ENCODE measurements around the gene ST14. TPM values are rescaled to one million over a fixed set of nuclear protein-coding genes. Genes with fewer than 3 reads are reported as not detected.
A peak's percentile ranks its signal among the peaks of the same experiment; 100 is the strongest.
"Not testable (repeated sequence)": the region's sequence is repeated elsewhere in the genome, so short reads cannot be mapped to it uniquely, and the experiment has no call there.

The ST14 gene
- total RNA-seq, 2 donors from 2014 or later, result 1.5 to 2.9 TPM

DNA sequence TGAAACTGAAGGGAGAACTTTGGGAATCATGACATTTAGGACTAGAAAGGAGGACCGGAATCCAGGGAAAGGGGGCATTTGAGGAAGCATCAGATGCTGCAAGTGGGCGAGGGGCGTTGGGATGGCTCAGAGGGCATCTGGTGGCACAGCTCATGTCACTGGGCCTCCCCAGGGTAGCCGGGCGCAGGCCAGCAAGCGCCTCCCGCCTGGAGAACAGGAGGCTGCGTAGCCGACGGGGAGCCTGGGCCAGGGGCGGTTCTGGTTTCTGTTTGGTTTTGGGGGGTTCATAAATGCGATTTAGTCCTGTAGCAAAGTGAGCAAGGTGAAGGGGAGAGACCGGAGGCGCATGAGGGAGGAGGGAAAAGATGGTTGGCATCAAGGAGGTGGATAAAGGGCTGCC lies 443 bp upstream of the ST14 start:
- ATAC-seq (no peak), DNase-seq (no peak)
- intact Hi-C loops (cut with DNase I), result no loop called here

DNA sequence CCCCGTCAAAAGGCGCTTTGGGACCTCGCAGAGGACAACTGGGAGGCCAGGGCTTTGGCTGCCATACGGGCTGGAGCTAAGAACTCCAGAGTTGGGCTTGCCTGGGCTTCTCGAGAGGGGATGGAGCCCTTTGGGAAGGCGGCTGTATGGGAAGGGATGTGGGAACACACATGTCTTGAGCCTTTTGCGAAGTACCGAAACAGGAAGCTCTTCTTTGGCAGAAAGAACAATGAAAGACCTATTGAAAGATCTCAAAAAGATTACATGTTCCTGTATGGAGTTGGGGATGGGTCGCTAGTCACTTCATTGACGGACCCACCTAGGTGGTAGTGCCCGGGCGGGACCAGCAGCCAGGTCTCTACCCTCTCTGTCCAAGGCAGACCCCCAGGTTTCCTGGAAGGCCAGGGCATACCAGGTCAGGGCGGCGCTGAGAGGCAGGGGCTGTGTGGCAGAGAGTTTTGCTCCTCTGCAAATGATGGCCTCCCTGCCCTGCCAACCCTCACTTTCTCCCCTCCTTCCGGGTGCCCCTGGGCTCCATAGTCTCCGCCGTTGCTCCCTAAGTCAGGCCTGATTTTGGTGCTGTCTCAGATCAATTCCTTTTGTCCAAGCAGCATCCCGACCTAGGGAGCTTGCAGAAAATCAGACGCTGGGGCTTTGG lies 1.0 kb downstream of the ST14 start:
- intact Hi-C loops (cut with DNase I), result no loop called here
- no peak for DNase-seq
- ATAC-seq, result no peak

DNA sequence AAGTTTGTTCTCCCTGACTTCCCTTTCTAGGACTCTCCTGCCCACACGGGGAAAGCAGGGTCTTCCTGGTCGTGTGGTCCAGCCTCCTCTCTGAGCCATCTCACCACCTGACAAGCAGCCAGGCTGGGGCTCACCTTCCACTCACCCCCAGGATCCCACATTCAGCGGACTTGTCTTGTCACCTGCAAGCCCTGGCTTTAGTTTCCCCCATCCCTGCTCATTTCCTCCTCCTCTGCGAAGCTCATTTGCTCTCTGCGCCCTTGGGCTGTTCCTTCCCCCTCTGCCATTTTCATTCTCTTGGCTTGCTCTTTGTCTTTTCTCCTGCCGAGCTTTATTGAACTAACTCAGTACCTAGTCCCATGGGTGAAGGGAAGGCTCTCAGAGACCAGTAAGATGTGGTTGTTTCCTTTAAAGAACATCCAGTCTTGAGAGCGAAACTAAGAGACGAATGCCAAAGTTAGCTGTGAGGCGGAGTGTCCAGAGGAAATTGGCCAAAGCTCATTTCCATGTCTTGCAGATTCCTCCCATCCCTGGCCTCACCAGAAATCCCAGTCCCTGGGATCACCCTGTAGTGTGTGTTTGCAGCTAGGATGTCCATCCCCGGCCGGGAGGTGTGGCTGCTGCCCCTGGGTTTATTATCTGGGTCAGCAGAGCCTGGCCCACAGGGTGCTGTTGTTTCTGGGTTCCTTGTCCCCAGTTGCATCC lies 2.0 kb downstream of the ST14 start:
- intact Hi-C loops (cut with DNase I), result no loop called here
- no peak for ATAC-seq
- no peak for DNase-seq

DNA sequence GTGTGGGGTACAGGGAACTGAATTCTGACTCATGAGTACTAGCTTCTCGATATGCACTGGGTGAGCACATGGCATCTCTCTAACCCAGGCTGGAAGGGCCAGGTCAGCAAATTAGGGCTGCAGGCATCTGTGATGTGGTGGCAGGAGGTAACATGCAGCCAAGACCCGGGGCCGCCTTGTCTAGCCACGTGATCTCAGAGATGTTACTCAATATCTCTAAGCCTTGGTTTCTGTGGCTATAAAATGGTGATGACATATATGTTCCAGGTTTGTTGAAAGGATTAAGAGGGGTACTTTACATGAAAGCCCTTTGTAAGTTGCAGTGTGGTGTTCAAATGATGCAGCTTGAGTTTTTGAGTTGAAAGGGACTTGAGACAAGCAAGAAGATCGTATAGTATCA lies 3.2 kb downstream of the ST14 start:
- intact Hi-C loops (cut with DNase I), result no loop called here
- ATAC-seq (peak in 1 of 2 donors; percentile 18), DNase-seq (no peak)

DNA sequence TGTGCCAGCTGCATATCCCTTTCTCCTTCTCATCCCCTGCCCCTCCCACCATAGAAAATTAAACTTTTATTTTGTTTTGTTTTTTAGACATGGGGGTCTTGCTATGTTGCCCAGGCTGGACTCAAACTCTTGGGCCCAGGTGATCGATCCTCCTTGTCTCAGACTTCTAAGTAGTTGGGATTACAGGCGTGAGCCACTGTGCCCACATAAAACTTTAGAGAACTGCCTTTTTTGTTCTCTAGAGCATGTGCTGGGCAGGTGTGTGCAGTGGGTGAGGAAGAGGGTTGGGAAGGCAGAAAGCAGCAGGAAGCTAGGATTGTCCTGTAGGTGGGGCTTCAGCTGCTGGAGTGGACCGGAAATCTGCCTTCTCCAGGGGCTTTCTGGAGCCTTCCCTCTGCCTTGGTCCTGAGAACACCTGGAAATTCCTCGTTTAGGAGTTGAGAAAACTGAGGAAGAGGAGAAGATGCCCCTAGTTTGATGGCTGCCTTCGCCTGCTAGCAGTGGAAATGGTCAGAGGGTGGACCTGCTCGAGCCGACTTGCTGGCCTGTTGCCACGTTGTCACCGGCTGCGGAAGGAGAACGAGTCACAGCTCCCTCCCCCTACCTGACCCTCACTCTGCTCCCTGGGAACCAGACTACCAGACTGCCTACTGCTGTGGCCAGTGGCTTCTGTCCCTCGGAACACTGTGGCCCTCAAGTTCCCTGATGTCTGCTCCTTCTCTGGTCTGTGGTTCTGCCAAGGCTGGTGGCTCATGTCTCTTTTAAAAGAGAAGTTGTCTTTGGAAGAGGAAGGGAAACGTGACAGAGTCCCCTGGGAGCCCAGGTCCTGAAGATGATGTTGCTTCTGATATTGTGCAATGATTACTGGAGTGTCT lies 4.0 kb downstream of the ST14 start:
- peak in 1 of 2 donors; percentile 9 for ATAC-seq
- no peak for DNase-seq

DNA sequence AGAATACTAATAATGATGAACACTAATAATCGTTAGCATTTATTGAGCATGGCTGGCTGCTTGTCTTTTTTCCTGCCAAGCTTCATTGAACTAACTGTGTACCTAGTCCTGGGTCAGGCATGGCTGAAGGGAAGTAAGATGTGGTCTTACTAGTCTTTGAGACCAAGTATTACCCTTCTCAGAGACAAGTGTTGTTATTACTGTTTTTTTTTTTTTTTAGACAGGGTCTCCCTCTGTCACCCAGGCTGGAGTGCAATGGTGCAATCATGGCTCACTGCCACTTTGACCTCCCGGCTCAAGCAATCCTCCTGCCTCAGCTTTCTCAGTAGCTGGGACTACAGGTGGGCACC lies 4.6 kb downstream of the ST14 start:
- DNase-seq, result no peak
- ATAC-seq, result no peak
- intact Hi-C loops (cut with DNase I), result no loop called here

More for the DNA sequence above, 4.0 kb downstream of the ST14 start:
- intact Hi-C loops (cut with DNase I), result no loop called here

DNA sequence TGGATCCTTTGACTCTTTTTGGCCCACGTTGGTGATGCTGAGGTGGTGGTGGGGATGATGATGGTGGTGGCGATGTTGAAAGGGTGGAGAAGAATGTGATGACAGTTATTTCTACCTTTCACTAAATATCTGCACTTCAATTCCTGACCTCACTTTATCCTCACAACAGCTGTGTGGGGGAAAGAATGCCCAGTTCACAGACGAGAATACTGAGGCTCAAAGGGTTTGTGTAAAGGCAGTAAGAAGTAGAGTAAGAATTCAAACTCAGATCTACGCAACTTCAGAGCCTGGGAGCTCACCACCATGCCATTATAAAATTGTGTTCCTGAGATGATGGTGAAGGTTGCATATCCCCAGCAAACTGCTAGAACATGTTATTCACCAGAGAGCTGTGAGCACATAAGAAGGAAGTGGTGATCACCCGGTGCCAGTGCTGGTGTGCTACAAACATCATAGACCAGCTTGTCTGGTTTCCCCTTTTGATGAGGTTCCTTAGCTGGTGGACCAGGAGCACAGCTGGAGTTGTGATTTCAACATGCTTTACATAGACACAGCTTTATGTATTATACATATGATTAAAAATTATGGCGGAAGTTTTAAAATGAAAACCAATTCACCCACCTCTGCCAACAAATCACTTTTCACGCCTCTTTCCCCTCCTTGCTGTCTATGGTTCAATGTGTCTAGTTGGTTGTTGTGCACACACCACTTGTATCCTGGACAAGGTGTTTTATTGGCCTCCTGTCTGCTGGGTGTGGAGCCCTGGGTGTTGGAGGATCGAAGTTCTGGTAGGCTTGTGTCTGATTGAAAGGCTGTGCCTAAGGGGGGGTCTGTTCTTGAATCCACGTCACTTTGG lies 6.2 kb downstream of the ST14 start:
- DNase-seq (no peak), ATAC-seq (peak in 1 of 2 donors; percentile 24)

DNA sequence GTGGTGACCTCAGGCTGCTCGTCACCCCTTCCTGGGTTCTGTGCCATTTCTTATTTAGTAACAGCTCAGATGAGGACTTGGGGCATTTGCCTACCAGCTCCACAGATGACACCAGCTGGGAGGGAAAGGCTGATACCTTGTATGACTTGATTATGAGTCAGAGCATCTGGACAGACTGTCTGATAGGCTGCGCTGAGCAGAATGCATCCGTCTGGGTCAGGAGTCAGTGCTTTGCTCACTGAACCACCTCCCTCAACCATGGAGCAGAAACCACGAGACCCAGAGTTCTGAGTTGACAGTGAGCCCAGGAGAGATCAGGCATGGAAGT lies 6.8 kb downstream of the ST14 start:
- intact Hi-C loops (cut with DNase I), result no loop called here
- ATAC-seq, result peak; percentile 31 to 94
- no peak for DNase-seq

More for the DNA sequence above, 6.2 kb downstream of the ST14 start:
- intact Hi-C loops (cut with DNase I), result no loop called here

DNA sequence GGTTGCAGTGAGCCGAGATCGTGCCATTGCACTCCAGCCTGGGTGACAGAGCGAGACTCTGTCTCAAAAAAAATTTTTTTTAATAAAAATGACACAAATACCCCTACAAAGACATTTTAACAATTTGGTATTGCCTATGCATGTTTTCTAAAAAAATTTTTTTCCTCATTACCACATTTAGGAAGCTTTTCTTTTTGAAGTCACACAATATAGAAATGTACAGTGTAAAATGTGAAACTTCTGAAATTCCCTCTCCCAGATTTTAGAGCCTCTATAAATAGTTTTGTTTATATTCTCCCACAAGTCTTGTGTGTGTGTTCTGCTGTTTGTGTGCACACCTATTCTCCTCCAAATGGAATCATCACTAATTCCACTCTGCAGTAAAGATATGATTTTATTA lies 7.6 kb downstream of the ST14 start:
- intact Hi-C loops (cut with DNase I), result no loop called here
- ATAC-seq (no peak), DNase-seq (no peak)

DNA sequence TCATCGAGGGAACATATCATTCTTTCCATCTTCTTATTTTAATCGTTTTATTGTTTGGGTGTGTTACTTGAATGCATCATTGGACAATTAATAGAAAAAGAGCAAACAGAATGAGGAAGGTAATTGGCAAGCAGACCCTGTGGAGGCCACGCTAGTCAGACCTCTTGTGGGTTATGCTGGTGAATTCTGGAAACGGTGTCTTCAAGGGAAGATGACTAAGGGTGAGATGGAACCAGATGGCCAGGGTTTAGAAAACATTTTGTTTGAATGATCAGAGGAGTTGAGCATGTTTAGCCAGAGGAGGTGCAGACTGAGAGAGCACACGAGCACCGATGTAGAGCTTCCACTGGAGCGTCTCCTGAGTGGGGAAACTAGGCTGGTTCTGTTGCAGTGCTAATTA lies 8.5 kb downstream of the ST14 start:
- DNase-seq (no peak), ATAC-seq (no peak)
- intact Hi-C loops (cut with DNase I), result no loop called here

DNA sequence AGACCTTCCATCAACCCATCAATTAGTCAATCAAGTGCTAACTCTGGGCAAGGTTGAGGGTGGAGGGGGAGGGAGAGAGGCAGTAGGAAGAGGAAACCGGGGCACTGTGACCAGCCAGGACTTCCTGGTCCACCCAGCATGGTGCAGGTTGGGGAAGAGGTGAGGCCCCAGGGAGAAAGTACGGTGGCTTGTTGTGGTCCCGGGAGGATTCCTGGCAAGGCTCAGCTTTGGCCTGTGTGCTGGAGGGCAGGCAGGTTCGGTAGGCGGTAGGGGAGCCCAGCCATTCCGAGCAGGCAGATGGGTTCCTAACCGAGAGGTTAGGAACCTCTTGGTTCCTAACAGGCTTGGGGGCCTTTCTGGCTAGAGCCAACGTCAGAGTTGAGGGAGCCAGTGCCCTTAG lies 10.8 kb downstream of the ST14 start:
- DNase-seq, result no peak
- ATAC-seq, result no peak
- intact Hi-C loops (cut with DNase I), result no loop called here

DNA sequence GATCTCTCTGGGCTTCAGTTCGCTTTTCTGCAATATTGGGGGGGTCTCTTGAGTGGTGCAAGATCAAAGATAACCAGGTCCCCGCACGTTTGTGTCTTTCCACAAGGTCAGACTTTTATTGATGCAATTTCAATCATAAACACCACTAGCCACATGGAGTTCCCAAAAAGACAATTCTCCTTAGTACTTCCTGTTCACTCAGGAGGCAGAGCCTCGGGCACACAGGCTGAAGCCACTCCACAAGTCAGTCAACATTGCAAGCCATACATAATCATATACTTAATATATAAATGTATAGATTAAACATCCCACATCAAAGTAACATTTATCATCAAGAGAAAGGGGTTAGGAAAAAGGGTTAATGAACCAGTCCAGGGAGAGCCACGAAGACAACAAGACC lies 12.0 kb downstream of the ST14 start:
- ATAC-seq (no peak), DNase-seq (no peak)
- intact Hi-C loops (cut with DNase I), result no loop called here

DNA sequence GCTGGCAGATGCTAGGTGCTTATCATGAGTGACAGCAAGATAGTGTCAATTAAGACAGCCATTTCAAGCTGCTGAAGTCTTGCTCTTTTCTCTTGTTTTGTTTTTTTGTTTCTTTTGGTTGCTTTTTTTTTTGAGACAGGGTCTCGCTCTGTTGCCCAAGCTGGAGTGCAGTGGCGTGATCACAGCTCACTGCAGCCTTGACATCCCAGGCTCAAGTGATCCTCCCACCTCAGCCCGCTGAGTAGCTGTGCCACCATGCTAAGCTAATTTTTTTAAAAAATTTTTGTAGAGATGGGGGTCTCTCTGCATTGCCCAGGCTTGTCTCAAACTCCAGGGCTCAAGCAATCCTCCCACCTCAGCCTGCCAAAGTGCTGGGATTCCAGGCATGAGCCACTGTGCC lies 12.4 kb downstream of the ST14 start:
- intact Hi-C loops (cut with DNase I), result not testable (repeated sequence)

DNA sequence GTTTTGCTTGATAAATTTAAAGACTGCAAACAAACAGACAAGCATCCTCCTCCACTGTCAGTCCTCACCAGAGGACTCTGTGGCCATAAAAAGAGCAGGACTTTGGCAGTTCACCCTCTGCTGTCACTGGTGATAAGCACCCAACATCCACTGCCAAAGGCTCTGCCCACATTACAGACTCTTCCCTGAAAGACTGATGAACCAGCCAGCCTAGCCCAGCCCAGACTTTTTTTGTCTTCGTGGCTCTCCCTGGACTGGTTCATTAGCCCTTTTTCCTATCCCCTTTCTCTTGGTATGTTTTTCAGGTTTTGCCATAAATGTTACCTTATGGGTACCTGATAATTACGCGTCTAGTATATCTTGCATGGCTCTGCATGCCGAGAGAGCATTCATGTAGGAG lies 15.1 kb downstream of the ST14 start:
- intact Hi-C loops (cut with DNase I), result no loop called here
- ATAC-seq (no peak), DNase-seq (no peak)

More for the DNA sequence above, 12.4 kb downstream of the ST14 start:
- ATAC-seq, DNase-seq: not testable (repeated sequence)

DNA sequence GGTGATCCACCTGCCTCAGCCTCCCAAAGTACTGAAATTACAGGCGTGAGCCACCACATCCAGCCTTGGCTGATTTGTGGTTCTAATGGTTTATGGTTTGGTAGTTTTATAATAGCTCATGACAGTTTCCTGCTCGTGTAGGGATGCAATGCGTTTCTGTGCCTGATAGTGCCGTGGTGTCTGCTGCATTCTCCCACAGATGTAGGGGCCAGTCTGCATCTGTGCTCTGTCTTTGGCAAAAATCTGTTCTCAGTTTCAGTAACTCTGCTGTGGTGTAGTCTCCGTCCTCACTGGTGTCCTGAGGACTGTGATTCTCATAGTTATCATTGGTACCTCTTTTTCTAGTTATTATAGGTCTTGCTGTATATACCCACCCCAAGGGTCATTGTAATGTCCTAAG lies 16.3 kb downstream of the ST14 start:
- no peak for DNase-seq
- ATAC-seq, result no peak
- intact Hi-C loops (cut with DNase I), result no loop called here

DNA sequence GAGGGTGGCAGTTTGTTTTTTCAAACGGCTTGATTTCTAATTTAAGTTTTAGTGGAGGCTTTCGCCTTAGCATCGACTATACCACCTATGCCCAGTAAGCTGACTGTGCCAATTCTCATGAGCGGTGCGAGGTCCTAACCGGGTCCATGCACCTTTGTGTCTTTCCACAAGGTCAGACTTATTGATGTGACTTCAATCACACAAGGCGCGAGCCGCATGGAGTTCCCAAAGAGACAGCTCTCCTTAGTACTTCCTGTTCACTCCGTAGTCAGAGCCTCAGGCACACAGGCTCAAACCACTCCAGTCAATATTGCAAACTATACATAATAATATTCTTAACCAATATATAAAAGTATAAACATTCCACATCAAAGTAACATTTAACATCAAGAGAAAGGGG lies 18.2 kb downstream of the ST14 start:
- ATAC-seq, result no peak
- intact Hi-C loops (cut with DNase I), result no loop called here
- no peak for DNase-seq

DNA sequence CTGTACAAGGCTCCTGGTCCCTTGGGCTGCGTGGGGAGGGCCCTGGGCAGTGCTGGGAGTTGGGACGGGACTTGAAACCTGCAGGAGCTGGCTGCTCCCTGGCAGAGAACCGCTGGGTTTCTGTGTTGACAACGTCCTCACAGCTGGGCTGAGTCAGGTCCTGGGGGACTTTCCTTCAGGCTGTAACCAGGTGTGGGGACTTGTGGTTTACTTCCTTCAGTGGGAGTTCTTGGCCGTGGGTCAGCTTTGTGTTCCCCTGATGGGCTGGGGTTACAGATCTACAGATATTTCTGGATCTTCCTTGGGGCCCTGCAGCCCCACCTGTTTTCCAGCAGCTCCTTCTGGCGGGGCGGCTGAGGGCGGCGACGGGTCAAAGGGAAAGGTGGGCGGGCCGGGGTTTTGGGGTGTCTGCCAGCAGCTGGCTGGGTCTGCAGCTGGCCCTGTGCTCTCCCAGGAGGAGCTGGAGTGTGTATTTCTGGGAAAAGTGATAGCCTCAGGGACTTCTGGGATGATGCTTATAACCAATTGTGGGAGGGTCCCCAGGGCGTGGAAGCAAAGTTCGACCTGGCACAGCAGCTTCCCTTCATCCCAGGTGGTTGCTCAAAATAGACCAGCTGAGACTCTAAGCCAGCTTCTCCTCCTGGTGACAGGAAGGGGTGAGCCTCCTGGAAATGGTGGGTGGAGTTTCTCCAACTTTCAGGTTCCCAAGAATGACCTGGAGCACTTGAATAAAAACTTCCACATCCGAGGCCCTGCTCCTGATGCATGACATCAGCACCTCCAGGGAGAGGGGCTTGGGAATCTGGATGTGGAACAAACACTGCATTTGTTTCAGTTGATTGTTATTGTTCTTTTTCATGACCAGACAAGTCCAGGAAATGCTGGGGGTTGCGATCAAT lies 19.1 kb downstream of the ST14 start:
- ATAC-seq (peak in 1 of 2 donors; percentile 6), DNase-seq (no peak)
- intact Hi-C loops (cut with DNase I), result no loop called here
